Measurements from ENCODE around the gene TBCCD1.

- no peak for TF ChIP-seq POLR2AphosphoS5 (IDR thresholded peaks at IDR 0.05; ENCODE audit: low read depth, low read length)
- TF ChIP-seq TAF1 (IDR thresholded peaks at IDR 0.05; ENCODE audit: borderline replicate concordance, insufficient read depth, low read length) = no peak
Observed at GRCh38 chr3:186540221-186540834, 26.8 kb downstream of the TBCCD1 start.
